Middle frontal gyrus (tissue), 1 donor: ENCODE measurements around the gene GRB10.

Experiments
- DNase-seq: peaks from one replicate; pipeline ENCODE4 v3.0.0-alpha.2; 2015; ENCODE audit warnings: low spot score; ENCODE audit errors: extremely low spot score

Gene GRB10

DNA sequence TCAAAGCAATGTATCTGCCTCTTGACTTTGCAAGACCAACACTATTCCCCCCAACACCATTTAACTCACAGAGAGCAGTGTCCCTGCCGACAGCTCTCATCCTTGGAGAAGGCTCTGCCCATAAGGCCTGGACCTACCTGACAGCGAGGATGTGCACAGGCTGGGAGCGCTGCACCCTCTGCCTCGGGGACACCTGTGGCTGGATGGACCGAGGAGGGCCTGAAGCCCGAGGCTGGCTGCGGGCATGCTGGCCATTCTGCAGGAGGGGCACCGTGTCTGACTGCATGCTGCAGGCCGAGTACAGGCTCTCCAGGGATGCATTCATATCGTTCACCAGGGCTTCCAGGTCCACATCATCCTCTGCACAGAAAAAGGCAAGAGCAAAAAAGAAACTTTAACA lies 108.4 kb downstream of the GRB10 start:
- DNase-seq = no peak

DNA sequence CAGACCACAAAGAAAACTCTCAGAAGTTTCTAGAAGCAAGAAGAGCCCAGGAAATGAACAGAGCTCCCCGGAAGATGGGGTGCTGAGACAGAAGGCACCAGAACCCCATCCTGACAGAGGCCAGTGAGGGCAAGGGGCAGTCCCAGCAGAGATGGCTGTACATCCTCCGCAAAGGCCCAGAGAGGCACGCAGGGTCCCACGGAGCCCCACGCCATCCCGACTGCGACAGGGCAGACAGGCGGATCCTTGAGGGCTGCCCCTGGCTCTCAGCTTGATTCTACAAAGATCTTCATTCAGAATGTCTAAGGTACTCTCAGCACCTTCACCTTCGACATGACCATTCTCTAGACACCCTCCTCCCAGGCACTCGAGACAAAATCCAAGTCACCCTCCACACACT lies 109.6 kb downstream of the GRB10 start:
- no peak for DNase-seq

DNA sequence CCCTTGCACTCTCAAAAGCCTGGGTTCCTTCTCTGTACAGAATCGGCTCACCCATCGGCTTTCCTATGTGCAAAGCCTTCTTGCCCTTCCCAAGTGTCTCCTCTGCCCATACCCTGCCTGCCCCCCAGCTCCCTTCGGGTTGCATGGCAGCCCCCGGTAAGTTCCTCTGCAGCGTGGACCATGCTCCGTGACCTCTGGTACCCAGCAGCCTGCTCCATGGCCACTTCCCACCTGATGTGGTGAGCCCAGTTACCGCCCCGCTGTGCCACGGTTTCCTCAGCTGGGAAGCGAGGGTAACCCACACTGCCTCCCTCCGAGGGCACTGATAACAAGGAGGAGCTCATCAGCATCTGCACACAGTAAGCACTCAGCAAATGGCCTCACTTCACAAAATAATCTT lies 110.7 kb downstream of the GRB10 start:
- DNase-seq = no peak

GRCh38 chr7:50671386-50671785 lies 111.3 kb downstream of the GRB10 start:
- no peak for DNase-seq

GRCh38 chr7:50669890-50670289 lies 112.8 kb downstream of the GRB10 start:
- DNase-seq = no peak

- DNase-seq = no peak
These were observed 114.9 kb downstream of the GRB10 start for GRCh38 chr7:50667789-50668226.

GRCh38 chr7:50667338-50667737 lies 115.4 kb downstream of the GRB10 start:
- DNase-seq = no peak

GRCh38 chr7:50666124-50666496 lies 116.6 kb downstream of the GRB10 start:
- DNase-seq = no peak

DNA sequence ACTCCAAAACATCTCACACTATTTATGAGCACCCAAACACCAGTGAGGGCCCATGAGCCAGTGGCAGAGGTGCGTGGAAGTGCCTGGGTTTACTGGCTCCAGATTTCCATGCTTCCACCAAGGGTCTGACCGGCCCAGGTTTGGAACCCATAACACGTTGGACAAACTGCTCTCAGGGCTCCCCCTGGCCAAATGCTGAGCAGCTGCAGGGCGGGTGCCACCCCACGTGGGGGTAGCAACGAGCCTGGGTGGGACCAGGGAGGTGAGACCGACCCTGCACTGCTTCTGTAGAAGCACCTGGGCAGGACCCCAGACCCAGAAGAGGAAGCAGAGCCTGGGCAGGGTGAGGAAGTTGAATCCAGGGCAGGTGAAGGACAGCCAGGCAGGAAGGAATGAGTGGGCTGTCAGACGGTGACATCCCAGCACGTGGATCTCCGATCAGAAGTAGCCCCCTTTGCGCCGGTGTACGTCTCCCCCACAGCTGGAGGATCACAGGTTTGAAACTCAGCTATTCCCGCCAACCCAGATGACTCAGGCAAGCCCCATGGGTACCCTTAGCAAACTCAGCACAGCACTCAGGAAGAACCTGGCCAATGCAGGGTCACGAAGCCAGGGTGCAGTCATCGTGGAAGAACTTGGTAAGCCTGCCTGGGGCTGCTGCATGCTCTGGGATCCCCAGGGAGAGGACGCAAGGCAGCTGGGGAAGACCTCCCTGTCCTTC lies 117.1 kb downstream of the GRB10 start:
- DNase-seq = no peak

DNA sequence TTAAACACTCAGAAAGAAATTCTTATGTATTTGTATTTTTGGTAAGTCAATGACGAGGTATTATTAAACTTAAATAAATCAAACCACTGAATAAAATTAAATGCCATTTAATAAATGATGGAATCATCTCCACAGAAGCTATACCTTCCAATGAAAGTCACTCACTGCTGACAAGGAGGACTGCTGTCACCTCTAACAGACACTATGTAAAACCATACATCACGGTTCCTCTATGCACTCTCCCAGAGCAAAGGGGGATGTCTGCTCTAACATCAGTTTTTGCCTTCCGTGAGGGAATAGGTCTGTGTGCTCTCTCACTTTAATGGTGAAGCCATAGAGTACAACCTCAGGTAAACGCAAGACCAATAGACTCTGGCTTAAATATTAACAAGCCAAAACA lies 117.8 kb downstream of the GRB10 start:
- no peak for DNase-seq

DNA sequence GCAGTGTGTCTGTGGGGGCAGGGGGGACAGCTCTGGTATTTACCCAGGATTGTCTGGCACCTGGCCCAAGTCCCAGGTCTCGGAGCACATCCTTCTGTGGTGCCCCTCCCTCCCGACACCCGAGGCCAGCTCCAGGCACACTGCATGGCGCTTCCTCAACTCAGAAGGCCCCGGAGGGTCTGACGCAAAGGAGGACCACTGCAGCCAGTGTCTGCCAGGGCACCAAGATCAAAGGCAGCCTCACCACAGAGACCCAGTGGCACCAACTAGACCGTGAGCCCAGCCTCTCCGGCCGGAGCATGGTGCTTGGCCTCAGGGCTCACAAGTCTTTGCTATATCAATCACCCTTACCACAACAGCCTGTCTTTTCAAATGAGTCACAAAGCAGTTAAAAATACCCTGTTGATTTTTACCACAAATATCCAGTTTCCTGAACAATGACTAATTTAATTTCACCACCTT lies 118.2 kb downstream of the GRB10 start:
- no peak for DNase-seq

- DNase-seq = no peak
These were observed 119.1 kb downstream of the GRB10 start for GRCh38 chr7:50663396-50664102.

DNA sequence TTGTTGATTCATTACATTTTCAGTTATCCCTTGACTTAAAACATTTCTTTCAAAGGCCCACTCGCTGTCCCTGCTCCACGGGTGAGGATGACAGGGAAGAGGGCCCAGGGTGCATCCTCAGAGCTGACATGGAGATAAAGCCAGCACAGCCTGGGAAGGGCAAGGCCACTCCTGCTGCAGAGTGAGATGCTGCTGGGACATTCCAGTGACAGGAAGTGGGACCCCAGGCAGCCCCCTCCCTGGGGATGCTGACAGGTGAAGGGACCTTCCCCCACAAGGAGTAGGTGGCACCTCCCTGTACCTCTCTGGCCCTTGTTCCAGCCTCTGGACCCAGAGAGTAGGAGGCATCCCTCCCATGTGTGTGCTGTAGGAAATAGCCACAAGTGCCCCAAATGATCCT lies 119.7 kb downstream of the GRB10 start:
- DNase-seq = no peak

GRCh38 chr7:50662041-50662694 lies 120.5 kb downstream of the GRB10 start:
- no peak for DNase-seq

DNA sequence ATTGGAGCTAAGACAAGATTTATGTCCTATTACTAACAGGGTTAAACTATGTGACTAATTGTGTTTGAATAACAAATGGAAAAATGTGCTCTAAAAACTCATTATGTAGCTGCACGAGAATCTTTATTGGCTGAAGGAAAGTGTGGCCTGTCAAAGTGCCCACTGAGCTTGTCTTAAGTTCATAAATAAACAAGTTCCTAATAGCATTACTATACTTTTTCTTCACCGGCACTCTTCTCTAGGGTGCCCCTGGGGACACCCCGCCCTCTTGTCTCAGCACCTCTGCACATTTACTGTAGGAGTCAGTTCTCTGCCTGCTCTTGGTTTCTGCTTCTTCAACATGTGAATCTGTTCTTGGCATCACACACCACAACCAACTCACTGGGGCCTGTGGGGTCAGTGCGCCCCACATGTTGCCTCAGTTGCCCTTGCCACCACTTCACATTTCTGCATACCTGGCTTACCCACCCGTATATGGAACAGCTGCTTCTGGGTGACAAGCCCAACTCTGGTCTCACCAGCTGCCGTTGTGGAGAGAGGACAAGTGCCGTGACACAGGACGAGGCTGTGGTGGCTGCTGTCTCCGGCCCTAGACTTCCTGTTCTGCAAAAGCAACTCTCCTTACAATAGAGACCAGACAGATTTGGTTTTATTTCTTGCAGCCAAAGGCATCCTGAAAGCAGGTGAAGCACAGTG lies 121.2 kb downstream of the GRB10 start:
- no peak for DNase-seq

- no peak for DNase-seq
These were observed 121.9 kb downstream of the GRB10 start for GRCh38 chr7:50660830-50661175.

- no peak for DNase-seq
These were observed 122.5 kb downstream of the GRB10 start for GRCh38 chr7:50660040-50660829.

- no peak for DNase-seq
These were observed 123.2 kb downstream of the GRB10 start for GRCh38 chr7:50659329-50659965.

DNA sequence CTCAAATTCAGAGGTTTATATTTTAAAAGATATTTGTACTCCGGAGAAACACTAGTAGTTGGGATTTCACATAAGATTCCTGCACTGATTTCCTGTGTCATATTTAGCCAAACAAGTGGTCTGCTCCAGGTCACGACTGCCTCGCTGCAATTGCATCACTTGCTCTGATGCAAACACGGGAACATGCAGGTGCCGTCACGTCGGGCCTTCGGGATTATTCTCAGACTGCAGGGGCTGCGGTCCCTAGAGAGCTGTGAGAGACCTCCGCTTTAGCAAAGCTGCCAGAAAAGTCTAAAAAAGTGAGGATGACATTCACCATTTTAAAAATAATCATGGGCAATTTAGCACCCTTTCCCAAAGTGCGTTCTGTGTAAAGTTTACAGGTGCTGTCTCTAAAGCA lies 124.0 kb downstream of the GRB10 start:
- no peak for DNase-seq

DNA sequence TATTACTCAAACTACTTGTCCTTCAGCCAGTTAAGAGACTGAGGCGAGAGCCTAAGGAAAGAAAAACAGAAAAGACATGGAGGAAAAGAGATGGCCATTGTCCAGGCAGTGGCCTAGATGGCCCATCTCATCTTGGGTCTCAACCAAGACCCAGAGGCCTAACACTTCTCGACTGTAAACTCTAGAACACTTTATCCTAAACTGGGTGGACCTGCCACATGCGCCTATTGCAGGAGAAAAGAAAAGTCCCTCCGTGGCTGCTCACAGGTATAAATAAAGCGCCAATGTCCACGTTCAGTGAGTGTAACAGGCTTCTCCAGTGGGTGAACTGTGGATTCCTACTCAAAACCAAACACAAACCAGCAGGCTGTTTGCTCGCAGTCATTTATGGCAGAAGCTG lies 124.8 kb downstream of the GRB10 start:
- no peak for DNase-seq
